ENCODE data around the gene IFNA7. TPM values are rescaled to one million over a fixed set of nuclear protein-coding genes. Genes with fewer than 3 reads are reported as not detected.
A peak's percentile ranks its signal among the peaks of the same experiment; 100 is the strongest.
"Not testable (repeated sequence)": the region's sequence is repeated elsewhere in the genome, so short reads cannot be mapped to it uniquely, and the experiment has no call there.

IFNA7 gene
- total RNA-seq (2014; rRNA removed; shearing (Covaris generic)), result not detected in 2 replicates
- not detected in 2 replicates for polyA plus RNA-seq (2015; cell fraction: cytosol; rRNA removed)
- polyA plus RNA-seq (2015; cell fraction: nucleus; rRNA removed), result not detected in 2 replicates

DNA sequence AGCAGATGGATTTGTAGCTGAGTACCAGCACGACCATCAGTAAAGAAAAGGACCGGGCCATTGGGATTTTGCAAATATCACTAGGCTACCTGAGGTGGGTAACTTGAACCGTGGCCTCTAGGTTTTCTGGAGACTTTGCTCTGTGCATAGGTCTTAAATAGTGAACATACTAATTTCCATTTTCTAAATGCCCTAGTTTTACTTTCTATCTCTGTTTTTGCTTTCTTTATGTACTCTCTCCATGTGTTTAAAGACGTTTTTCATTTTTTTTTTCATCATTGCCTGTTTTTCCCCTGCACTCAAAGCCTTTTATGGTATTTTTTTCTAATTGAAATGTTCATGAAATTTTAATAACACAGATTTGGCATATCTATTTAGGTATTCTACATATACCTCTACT lies at the start of gene IFNA7:
TSS of gene IFNA7 (minus strand) at position 101 of the 400 bp plus-strand sequence. CDS start at position 61, 40 bp downstream.
- DNase-seq (ENCODE audit: low read depth), result not testable (repeated sequence)

DNA sequence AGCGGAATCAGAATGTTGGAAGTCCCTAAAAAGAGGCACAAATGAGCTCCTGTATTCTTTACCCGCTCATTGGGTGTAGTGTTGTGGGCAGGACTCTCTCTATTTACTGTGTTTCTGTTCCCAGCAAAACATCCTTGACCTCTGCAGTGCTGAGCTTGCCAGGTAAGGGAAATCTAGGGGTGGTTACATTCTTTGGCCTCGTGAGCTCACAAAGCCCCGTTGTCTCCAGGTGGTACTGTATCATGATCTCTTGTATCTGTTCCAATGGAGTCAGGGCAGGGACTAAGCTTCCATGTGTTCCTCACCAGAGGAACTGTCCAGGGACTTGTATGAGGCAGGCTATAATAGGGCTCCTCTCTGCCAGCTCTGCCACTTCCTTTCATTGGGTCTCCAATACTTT lies 49.6 kb upstream of the IFNA7 start:
- DNase-seq (ENCODE audit: low read depth), result no peak

DNA sequence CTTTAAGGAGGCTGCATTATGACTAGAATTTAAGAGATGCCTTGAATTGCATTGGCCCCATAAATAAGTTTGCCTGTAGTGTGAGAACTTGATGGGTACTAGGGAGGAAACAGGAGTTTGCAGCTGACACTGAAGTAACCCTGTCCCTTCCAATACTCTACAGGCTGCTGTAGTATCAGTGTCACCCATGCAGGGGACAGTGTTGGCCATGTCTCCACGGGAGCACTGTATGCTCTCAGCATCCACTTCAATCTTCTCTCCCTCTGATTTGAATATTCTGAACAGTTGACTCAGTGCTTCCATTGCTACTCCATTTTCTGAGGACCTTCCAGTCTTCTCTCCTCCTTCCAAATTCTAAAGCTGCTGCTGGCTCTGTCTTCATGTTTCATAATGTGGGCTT lies 49.2 kb upstream of the IFNA7 start:
- no peak for DNase-seq (ENCODE audit: low read depth)

DNA sequence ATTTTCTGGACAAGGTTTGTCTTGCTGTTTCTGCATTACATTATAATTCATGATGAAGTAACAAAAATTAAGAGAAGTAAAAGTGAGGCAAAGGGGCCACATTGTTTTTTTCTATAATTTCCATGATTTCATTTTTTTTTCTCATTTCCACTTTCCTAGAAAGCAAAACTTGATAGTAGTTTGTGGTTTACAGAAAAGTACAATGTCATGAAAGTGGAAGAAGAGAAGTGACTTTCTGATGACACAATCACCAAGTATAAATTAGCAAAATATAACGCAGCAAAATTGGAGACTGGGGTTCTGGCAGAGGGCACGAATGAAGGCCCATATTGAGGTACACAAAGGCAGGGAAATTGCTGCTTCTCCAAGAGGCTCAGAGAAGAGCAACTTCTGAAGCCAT lies 42.8 kb upstream of the IFNA7 start:
- DNase-seq (ENCODE audit: low read depth), result no peak

DNA sequence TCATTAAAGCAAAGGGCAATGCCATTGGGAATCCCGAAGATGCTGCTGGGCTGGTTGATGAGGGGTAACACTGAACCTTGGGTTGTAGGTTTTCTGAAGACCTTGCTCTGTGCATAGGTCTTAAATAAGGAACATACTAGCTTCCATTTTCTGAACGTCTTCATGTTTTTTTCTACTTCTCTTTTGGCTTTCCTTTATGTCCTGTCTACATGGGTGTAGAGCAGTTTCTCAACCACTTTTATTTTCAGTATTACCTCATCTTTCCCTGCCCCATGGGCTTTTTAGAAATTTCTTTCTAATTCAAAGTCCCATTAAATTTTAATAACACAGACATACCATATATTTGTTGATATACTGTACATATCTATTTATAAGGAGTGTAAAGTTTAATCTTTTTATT lies 37.9 kb upstream of the IFNA7 start, which contains the start of gene IFNA14:
TSS of gene IFNA14 (minus strand) at position 95 of the 400 bp plus-strand sequence. CDS start at position 25, 70 bp downstream.
- DNase-seq (ENCODE audit: low read depth), result no peak

DNA sequence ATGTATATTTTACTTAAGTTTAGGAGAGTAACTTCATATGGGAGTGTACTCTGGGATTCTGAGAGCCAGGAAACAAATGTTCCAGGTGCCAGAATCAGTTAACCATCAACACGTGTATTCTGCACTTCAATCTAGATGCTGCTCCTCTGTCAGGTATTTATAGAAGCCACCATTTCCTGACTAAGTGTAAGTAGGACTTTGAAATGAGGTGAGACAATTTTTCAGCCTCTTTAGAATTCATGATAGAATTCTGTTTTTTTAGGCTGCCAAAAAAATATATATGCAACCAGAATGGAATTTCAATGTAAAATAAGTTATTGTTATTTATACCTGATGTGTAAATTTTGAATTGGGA lies 34.3 kb upstream of the IFNA7 start:
- DNase-seq (ENCODE audit: low read depth), result not testable (repeated sequence)

DNA sequence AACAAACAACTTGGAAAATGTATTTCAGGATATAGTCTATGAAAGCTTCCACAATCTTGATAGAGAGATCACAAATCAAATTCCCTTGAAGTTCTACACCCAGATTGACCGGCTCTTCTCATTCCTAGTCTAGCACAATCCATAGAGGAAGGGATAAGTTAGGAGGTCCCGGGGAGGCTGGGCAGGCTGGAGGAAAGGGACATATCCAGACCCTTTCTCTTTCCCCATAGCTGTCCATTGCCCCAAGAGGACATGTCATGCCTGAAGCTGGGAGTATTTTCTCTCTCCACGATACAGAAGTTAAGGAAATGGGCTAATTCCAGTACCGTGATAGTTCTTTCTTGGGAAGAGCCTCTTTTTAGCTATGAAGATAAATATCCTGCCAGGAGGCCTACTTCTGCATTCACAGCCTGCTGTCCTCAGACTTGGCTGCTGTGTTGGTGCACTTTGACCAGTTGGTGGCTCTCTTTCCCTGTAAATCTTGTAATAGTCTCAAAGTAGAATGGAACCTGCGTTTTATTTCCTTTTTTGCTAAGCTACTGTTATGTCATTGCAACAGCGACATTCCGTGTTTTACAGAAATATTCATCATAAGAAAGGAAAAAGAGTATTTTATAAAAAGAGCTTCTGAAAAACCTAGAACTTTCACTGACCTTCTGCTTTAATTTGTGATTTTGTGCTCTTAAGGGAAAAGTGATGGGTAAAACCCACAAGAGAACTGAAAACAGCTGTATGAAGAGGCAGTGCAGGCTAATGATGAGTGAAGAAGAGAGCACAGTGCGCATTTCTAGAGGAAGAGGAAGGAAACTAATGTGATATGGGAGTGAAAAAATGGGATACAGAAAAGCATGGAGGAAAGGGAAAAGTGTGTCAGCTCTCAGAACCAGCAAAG lies 33.7 kb upstream of the IFNA7 start:
- DNase-seq (ENCODE audit: low read depth), result peak; percentile 43

DNA sequence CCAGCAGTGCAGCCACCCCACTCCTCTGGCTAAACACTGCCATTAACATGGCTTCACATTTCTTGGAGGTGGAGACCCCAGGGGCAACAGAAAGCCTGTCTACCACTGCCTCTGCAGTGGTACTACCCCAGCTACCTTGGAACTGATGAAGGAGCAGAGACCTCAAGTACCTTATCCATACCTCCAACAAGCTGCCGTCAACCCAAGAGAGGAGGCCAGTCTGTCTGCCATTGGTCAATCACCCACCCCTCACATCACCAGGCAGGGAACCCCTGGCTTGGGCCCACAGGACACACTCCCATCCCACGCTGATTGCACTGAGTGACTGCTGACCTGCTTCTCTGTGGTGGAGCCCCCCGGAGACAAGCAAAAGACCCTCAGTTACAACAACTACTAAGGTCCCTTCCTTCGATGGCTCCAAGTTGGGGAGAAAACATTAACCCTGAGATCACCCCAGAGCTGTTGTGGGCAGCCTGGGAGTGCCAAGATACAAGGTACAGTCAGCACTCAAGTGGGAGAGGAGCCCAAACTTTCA lies 32.2 kb upstream of the IFNA7 start:
- DNase-seq (ENCODE audit: low read depth), result no peak

DNA sequence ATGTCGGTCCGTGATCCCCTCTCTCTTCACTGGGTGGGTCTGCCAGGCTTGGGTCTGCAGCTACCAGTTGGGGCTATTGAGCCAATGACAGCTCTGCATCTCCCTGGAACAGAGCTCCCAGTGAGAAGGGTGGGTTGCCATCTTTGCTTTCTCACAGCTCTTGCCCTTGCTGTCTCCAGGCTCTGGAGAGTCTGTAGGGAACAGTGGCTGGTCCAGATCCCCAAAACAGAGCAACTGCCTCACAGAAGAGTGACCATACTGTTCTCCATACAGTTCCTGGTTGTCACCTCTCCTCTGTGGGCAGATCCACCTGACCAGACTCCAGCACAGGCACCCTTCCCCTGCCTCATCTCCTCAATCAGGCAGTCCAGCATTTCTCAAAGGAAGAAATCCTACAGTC lies 31.3 kb upstream of the IFNA7 start:
- no peak for DNase-seq (ENCODE audit: low read depth)

DNA sequence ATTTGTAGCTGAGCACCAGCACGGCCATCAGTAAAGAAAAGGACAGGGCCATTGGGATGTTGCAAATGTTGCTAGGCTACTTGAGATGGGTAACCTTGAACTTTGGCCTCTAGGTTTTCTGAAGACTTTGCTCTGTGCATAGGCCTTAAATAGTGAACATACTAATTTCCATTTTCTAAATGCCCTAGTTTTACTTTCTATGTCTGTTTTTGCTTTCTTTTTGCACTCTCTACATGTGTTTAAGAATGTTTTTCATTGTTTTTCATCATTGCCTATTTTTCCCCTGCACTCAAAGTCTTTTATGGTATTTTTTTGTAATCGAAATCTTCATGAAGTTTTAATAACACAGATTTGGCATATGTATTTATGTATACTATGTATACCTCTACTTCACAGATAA lies 26.1 kb upstream of the IFNA7 start, which contains the start of gene IFNA17:
TSS of gene IFNA17 (minus strand) at position 101 of the 400 bp plus-strand sequence. CDS start at position 52, 49 bp downstream.
- DNase-seq (ENCODE audit: low read depth), result no peak

DNA sequence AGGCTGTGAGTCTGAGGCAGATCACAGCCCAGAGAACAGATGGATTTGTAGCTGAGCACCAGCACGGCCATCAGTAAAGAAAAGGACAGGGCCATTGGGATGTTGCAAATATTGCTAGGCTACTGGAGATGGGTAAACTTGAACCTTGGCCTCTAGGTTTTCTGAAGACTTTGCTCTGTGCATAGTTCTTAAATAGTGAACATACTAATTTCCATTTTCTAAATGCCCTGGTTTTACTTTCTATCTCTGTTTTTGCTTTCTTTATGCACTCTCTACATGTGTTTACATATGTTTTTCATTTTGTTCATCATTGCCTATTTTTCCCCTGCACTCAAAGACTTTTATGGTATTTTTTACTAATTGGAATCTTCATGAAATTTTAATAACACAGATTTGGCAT lies 15.2 kb upstream of the IFNA7 start, which contains the start of gene IFNA16:
TSS of gene IFNA16 (minus strand) at position 101 of the 400 bp plus-strand sequence. CDS start at position 95, 6 bp downstream.
- not testable (repeated sequence) for DNase-seq (ENCODE audit: low read depth)

DNA sequence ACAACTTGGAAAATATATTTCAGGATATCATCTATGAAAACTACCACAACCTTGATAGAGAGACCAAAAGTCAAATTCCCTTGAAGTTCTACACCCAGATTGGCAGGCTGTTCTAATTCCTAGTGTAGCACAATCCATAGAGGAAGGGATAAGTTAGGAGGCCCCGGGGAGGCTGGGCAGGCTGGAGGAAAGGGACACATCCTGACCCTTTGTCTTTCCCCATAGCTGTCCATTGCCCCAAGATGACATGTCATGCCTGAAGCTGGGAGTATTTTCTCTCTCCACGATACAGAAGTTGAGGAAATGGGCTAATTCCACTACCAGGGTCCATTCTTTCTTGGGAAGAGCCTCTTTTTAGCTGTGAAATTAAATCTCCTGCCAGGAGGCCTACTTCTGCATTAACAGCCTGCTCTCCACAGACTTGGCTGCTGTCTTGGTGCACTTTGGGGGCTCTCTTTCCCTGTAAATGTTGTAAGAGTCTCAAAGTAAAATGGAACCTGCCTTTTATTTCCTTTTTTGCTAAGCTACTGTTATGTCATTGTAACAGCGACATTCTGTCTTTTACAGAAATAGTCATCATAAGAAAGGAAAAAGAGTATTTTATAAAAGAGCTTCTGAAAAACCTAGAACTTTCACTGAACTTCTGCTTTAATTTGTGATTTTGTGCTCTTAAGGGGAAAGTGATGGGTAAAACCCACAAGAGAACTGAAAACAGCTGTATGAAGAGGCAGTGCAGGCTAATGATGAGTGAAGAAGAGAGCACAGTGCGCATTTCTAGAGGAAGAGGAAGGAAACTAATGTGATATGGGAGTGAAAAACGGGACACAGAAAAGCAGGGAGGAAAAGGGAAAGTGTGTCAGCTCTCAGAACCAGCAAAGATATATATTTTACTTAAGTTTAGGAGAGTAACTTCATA lies 11.7 kb upstream of the IFNA7 start:
- DNase-seq (ENCODE audit: low read depth), result peak; percentile 48

DNA sequence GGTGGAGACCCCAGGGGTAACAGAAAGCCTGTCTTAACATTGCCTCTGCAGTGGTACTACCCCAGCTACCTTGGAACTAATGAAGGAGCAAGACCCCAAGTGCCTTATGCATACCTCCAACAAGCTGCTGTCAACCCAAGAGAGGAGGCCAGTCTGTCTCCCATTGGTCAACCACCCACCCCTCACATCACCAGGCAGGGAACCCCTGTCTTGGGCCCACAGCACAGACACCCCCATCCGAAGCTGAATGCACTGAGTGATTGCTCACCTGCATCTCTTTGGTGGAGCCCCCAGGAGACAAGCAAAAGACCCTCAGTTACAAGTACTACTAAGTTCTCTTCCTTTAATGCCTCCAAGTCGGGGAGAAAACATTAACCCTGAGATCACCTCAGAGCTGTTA lies 10.2 kb upstream of the IFNA7 start:
- DNase-seq (ENCODE audit: low read depth), result not testable (repeated sequence)

DNA sequence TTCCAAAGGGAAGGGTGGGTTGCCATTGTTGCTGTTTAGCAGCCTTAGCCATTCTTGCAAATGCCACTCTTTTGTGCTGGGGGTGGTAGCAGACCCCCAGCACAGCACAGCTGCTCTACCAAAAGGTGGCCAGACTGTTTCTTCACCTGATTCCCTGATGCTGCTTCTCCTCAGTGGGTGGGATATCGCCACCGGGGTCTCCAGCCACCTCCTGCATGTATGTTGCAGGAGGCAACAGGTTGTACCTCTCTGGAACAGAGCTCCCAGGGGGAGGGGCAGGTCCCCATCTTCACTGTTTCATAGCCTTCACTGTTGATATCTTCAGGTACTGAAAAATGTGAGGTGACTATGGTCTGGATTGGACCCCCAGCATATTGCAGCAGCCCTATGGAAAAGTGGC lies 8.8 kb upstream of the IFNA7 start:
- DNase-seq (ENCODE audit: low read depth), result not testable (repeated sequence)

DNA sequence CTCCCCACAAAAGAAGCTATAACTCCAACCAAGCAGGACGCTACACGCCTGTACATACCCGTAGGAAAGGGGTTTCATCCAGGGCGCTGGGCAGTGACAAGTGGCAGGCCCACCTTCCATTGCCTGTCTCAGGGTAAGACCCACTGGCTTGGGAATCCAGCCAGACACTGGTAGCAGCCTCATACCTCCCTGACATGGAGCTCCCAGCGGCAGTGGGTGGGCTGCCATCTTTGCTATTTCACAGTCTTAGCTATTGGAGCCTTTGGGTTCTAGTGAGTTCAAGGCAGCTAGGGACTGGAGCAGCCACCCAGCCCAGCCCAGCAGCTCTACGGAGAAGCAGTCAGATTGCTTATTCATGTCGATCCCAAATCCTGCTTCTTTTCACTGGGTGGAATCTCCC lies 8.3 kb upstream of the IFNA7 start:
- DNase-seq (ENCODE audit: low read depth), result no peak

DNA sequence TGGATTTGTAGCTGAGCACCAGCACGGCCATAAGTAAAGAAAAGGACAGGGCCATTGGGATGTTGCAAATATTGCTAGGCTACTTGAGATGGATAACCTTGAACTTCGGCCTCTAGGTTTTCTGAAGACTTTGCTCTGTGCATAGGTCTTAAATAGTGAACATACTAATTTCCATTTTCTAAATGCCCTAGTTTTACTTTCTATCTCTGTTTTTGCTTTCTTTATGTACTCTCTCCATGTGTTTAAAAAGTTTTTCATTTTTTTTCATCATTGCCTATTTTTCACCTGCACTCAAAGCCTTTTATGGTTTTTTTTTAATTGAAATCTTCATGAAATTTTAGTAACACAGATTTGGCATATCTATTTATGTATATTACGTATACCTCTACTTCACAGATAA lies 5.0 kb upstream of the IFNA7 start, which contains the start of gene IFNA10:
TSS of gene IFNA10 (minus strand) at position 101 of the 400 bp plus-strand sequence. CDS start at position 55, 46 bp downstream.
- DNase-seq (ENCODE audit: low read depth), result not testable (repeated sequence)

DNA sequence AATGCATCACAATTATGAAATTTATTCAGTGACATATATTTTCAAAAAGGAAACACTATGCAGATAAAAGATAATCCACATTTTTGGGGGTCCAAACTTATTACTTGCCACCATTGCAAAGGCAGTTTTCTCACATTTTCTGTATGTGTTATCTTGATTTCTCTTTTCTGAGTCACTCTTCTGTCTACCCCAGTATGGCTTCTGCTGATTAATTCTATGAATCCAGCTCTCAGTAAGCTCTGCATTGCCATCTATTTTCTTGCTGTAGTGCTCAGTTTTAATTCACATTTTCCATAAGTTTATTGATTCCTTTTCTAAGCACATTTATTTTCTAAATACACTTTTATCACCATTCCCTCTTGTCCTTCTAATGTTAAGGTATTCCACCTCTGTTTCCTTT lies 3.2 kb upstream of the IFNA7 start:
- no peak for DNase-seq (ENCODE audit: low read depth)

DNA sequence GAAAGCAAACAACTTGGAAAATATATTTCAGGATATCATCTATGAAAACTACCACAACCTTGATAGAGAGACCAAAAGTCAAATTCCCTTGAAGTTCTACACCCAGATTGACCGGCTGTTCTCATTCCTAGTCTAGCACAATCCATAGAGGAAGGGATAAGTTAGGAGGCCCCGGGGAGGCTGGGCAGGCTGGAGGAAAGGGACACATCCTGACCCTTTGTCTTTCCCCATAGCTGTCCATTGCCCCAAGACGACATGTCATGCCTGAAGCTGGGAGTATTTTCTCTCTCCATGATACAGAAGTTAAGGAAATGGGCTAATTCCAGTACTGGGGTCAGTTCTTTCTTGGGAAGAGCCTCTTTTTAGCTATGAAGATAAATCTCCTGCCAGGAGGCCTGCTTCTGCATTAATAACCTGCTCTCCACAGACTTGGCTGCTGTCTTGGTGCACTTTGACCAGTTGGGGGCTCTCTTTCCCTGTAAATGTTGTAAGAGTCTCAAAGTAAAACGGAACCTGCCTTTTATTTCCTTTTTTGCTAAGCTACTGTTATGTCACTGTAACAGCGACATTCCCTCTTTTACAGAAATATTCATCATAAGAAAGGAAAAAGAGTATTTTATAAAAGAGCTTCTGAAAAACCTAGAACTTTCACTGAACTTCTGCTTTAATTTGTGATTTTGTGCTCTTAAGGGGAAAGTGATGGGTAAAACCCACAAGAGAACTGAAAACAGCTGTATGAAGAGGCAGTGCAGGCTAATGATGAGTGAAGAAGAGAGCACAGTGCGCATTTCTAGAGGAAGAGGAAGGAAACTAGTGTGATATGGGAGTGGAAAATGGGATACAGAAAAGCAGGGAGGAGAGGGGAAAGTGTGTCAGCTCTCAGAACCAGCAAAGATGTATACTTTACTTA lies 6.9 kb downstream of the IFNA7 start:
- peak; percentile 45 for DNase-seq (ENCODE audit: low read depth)

DNA sequence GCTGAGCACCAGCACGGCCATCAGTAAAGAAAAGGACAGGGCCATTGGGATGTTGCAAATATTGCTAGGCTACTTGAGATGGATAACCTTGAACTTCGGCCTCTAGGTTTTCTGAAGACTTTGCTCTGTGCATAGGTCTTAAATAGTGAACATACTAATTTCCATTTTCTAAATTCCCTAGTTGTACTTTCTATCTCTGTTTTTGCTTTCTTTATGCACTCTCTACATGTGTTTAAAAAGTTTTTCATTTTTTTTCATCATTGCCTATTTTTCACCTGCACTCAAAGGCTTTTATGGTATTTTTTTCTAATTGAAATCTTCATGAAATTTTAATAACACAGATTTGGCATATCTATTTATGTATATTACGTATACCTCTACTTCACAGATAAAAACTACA lies 14.5 kb downstream of the IFNA7 start, which contains the start of gene IFNA4:
TSS of gene IFNA4 (minus strand) at position 101 of the 400 bp plus-strand sequence. CDS start at position 45, 56 bp downstream.
- DNase-seq (ENCODE audit: low read depth), result not testable (repeated sequence)

Data from HT1080 (cell line).